Daoy (cell line): ENCODE data around the gene EXOSC2. TPM values are rescaled to one million over a fixed set of nuclear protein-coding genes. Genes with fewer than 3 reads are reported as not detected.

Experiments
- DNase-seq: peaks from one replicate; pipeline ENCODE4 v3.0.0-alpha.2; 2015; ENCODE audit warnings: low read depth
- total RNA-seq: library from RNA; depleted of rRNA; stranded (reverse); fragments of >200 nt; shearing (Covaris generic); gene quantifications from 2 replicates; pipeline ENCODE4 v1.2.3, GENCODE V29; 2014; rRNA removed

Gene EXOSC2, protein sequence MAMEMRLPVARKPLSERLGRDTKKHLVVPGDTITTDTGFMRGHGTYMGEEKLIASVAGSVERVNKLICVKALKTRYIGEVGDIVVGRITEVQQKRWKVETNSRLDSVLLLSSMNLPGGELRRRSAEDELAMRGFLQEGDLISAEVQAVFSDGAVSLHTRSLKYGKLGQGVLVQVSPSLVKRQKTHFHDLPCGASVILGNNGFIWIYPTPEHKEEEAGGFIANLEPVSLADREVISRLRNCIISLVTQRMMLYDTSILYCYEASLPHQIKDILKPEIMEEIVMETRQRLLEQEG
- 71.9 and 95.9 TPM in 2 replicates for total RNA-seq

DNA sequence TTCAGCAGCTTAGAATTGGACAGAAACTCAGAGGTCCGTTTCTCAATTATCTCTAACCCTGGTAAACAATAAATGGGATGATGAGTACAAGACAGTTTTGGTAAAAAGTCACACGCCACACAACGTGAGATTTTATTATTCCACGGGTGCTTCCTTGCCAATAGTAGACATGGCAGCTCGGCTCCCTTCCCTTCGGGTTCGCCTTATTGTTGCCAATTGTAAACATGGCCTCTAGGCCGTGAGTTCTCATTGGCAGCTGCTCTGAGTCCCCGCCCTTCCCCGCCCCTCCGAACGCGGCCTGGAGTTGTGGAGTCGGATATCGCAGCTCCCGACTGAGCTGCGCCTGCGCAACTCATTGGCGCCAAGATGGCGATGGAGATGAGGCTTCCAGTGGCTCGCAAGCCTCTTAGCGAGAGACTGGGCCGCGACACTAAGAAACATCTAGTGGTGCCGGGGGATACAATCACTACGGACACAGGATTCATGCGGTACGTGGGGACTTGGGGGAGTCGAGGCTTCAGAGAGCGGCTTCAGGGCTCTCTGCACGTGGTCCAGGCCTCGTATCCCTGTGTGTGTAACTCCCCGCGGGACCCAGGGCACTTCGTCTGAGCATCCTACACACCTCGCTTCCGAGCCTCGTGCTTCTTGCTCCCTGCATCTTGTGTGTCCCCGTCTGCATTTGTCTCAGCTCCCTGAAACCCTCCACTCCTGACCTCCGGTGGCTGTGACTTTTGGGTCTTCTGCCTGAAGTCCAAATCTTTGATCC, at the start of gene EXOSC2:
Gene EXOSC2 (plus strand): TSS at position 355 of the 766 bp plus-strand sequence. CDS start 12 bp downstream, at position 367.
- peak; percentile 99 for DNase-seq

DNA sequence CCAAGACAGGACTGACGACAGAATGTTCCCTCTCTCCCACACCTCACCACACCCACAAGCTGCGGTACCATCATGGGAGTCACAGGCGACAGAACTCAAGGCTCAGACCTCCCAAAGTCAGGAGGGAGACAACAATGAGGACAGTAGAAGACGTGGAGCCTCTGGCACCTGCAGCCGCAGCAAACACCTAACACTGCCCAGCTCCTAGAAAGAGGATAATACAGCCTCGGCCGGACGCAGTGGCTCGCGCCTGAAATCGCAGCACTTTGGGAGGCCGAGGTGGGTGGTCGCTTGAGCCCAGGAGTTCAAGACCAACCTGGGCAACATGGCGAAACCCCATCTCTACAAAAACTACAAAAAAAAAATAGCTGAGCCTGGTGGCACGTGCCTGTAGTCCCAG, 42.4 kb upstream of the EXOSC2 start:
- DNase-seq = no peak

DNA sequence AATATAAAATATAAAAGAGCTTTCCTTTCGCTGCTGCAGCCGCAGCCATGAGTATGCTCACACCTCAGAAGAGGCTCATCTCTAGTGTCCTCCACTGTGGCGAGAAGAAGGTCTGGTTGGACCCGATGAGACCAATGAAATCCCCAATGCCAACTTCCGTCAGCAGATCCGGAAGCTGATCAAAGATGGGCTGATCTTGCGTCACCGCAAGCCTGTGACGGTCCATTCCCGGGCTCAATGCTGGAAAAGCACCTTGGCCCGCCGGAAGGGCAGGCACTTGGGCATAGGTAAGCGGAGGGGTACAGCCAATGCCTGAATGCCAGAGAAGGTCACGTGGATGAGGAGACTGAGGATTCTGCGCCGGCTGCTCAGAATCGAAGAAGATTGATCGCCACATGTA, 41.8 kb upstream of the EXOSC2 start:
- DNase-seq = no peak

DNA sequence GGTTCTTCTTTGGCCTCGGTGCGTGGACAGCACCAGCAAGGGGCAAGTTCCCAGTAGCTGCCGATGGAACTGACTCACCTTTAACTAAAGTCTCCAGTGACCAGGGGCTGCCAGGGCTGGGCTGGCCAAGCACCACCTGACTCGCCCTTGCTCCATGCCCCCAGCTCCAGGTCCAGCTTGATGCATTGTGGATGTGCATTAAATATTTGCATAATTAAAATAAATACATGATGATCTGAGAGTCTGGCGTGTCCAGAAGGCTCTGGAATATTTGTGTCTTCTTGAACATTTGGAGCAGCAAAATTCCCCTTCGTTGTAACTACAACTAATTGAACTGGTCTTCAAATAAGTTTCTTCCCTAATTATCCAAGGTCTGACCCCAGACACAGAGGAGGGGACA, 38.7 kb upstream of the EXOSC2 start:
- no peak for DNase-seq

DNA sequence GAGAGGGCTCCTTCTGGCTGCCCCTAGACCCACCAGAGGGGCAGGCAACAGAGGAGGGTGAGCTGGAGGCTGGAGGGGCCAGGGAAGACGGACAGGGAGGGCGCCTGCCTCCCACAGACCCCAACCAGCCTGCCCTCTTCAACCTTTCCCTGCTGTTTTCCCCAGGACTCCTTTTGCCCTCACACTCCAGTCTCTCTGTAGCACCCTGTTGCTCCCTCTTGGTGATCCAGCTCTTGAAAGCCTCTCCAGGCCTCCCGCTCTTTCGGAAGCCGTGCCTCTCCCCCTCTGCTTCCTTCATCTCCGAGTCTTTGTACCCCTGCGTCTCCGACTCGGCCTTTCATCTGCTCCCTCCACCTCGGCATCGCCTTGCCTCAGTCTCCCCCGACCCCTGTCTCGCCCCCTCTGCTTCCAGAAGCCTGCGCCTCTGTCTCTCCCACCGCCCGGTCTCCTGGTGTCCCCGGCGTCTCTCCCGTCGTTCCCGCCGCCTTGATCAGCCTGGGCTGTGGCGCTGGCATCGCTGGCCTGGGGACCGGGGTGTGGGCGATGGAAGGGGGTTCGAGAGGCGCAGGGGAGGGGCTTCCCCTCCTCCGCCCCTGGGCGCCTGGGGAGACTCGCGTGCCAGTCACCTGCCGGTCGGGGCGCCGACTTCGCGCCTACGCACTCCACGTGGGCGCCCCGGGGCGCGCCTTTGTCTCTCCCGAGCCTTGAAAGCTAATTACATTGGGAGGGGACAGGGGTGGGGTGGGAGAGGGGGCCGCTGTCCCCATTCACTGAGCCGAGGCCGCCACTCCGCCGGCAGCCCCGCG, 34.5 kb upstream of the EXOSC2 start:
- DNase-seq = no peak

- DNase-seq = peak; percentile 36
Observed at GRCh38 chr9:130659699-130660248, 33.8 kb upstream of the EXOSC2 start.

DNA sequence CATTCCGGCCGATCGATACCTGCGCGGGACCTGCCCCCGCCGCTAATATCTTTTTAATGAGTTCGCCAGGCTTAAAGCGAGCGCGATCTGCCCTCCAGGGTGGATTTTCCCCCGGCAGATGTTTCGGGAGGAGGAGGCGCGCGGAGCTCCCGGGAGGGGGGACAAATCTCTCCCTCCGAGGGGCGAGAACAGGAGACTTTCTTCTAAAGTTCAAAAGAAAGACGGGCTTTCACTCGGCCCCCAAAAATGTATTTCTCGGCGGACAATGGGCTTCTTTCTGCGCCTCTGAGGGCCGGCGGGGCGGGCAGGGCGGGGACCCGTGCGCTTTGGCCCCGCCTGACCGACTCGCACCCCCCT, 33.3 kb upstream of the EXOSC2 start:
- DNase-seq = no peak

DNA sequence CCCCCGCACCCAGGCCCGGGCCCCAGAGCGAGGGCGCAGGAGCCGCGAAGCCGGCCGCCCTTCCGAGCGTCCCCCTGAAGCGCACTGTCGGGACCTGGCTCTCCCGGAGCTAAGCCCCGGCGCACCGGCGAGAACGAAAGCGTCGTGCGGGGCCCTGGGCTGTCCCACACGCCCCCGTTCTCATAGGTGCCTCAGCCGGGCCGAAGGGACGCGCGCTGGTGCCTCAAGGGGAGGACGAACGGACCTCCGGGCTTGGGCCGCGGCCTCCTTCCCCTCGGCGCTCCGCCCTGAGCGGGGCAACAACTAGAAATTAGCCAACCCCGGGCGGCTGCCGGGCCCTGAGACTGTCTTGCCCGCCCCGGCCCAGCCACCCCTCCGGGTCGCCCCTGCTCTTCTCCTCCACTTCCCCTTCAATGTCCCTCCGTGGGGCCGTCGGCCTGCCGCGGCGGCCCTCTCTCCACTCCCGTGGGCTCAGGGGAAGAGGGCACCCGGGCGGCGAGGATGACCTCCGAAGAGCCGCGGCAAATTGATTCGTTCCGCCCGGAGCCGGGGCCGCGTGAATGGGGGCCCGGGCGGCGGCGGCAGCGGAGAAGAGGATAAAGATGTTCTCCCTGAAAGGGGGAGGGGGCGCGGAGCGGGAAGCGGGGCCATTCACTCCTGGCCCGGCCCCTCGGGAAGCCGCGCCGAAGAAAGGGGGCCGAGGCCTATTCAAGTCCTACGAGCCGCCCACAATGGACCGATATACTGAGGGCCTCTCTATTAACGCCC, 32.7 kb upstream of the EXOSC2 start:
- DNase-seq = peak; percentile 47

DNA sequence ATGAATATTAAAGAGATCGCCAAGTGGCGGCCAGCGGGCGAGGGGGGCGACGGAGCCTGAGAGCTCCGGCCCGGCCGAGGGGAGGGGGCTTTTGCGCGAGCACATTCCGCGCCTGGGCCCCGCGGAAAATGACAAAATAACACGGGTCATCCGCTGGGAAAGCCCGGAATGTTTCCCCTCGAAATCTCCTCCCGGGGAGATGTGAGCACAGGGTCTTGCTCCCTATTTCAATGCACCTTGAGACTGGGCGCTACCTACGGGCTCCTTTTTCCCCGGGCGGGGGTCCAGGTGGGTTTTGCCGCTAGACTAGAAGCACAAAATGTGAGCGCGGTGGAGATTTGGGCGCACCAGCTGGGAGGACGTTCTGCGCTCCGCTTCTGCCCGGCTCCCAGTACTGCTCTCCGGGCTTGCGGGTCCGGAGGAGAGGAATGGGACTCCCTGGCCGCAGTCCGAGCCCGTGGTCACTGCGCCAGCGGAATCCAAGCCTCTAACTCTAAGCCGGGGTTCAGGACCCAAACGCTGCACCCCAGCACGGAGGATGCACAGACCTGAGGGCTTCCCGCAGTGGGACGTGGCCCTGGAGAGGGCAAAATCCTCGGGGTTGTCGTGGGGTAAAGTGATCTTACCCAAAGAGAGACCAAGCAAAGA, 32.0 kb upstream of the EXOSC2 start:
- DNase-seq = no peak

- DNase-seq = peak; percentile 31
Observed at GRCh38 chr9:130662099-130662969, 31.2 kb upstream of the EXOSC2 start.

DNA sequence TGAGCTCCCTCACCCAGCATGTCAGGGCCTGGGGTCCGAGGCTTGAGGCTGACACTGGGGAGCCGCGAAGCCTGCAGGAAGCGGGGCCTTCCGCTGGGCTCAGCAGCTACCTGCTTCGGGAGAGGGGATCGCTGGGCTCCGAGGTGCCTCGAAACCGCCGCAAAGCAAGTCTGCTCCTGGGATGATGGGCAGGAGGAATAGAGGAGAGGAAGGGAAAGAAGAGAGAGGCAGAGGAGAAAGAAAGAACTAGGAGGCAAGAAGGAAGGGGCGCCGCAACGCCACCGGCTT, 30.7 kb upstream of the EXOSC2 start:
- no peak for DNase-seq

DNA sequence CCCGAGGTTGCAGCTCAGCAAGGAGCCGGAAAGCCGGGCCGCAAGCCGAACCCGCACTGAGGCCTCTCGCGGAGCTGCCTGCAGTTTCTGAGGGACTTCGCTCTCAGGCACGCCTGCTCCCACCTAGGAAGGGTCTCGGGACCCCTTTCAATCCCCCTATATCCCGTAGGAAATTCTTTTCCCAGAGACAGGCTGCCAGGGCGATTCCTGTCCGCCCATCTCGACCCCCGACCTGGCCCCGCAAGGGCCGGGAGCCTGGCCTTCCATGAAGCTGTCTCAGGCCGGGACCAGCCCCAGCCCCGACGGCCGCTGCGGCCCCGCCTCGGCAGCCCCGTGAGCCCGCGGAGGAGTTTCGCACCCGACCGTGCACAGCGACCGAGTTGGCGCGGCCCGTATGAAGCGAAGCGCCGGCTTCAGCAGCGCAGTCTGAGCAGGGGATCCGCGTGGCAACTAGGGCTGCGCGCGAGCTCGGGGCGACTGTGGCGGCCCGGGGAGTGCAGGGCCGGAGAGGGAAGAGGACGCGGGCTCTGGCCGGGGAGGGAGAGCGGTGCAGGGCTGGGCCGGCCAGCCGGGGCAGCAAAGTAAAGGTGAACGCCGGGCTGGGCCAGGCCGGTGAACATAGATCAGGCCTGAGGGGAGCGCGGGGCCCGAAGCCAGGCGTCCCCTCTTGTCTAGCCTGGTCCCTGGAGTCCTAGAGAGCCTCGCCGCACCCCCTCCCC, 30.2 kb upstream of the EXOSC2 start:
- DNase-seq = peak; percentile 42

- no peak for DNase-seq
Observed at GRCh38 chr9:130663977-130664250, 29.7 kb upstream of the EXOSC2 start.

GRCh38 chr9:130664251-130665028, 29.1 kb upstream of the EXOSC2 start, which contains the start of gene PRDM12:
PRDM12 (plus strand) TSS chr9:130664594; CDS start chr9:130664654, 60 bp downstream.
- peak; percentile 35 for DNase-seq

DNA sequence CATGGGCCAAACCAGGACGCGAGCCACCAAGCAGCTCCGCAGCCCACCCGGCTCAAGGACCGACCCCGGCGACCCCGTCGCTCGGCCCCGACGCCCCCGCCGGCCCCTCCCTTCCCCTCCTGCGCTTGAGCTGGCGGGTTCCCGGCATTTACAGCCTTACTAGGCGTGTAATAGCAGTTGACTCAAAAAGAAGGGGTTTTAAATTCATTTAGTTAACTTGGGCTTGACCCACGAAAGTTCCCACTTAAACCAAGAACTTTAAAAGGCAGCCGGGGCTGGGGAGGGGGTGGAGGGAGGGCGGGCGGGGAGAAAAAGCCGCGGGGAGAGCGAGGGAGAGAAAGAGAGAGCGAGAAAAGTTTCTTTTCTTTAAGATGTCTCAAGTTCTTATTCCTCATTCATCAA, 28.6 kb upstream of the EXOSC2 start:
- no peak for DNase-seq

GRCh38 chr9:130665431-130666392, 27.9 kb upstream of the EXOSC2 start:
- no peak for DNase-seq

GRCh38 chr9:130666393-130667119, 27.0 kb upstream of the EXOSC2 start:
- no peak for DNase-seq
